ENCODE data around the gene CLEC10A. TPM values are rescaled to one million over a fixed set of nuclear protein-coding genes. Genes with fewer than 3 reads are reported as not detected.
A peak's percentile ranks its signal among the peaks of the same experiment; 100 is the strongest.

Gene CLEC10A
- total and polyA plus RNA-seq, 2 experiments from 2014 or later, result 0.21 to 0.37 TPM

GRCh38 chr17:7038025-7038862 lies 41.8 kb downstream of the CLEC10A start:
- Histone ChIP-seq H2AFZ (no peak overlapping the region), H3K4me3 (no peak overlapping the region), H3K27ac (peak overlapping the region; percentile 23), H3K36me3 (replicated peaks; ENCODE audit: insufficient read depth, low read depth) (no peaks in the 10 kb centered on the region), H3K9me2 (replicated peaks; ENCODE audit: insufficient read depth) (no peaks in the 10 kb centered on the region), H3K9me3 (ENCODE audit: low read depth) (no peaks in the 10 kb centered on the region), H3K4me1 (ENCODE audit: insufficient read depth) (peaks cover 17% of the 10 kb centered on the region), H3K79me2 (peaks cover 9% of the 10 kb centered on the region), H3K27me3 (peaks cover 12% of the 10 kb centered on the region), H3K4me2 (peak overlapping the region; percentile 89), H4K20me1 (ENCODE audit: insufficient read depth, poor library complexity, severe bottlenecking) (no peaks in the 10 kb centered on the region)
- TF ChIP-seq EZH2phosphoT487 (IDR thresholded peaks at IDR 0.05; ENCODE audit: low read depth, severe bottlenecking, unreplicated experiment) (no peak), CTCF (IDR thresholded peaks at IDR 0.05; ENCODE audit: poor library complexity) (no peak), EZH2 (IDR thresholded peaks at IDR 0.05; ENCODE audit: borderline replicate concordance) (no peak)
- 86% methylated on average over 19 of the region's 19 CpGs for WGBS (ENCODE audit: low lambda C conversion rate, missing lambda C conversion rate)
- DNase-seq (ENCODE audit: low spot score), result no peak

DNA sequence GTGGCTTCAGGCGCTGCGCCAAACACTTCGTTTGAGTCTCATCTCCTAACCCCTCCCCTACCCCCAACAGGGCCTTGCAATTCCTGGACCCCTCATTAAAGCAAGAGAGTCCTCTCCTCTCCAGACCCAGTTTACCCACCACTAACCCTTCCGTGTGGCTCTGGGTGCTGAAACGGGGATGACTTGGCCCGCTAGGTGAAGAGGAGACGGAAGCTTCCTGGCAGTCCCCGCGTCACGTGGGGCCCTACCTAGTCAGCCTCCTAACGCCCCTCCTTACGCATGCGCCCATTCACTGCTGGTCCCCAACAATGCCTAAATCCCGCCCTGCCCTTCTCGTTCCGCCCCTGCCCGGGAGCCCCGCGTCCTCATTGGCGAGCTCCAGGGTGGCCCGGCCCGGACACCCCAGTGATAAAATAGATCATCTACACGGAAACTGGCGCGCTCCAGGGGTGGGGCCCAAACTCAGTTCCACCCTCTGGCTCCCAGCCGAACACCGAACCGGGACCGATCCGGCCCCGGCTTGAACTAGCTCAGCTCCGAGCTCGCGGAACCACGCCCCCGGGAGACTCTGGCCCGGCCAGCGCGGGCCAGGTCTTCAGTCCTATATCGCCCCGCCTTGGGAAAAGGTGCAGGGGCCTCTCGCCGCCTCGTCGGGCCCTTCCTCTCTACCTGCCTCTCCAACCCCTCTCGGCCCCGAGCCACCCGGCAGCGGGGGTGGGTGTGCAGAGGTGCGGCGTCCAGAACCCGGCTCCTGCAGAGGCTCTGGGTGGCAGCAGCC lies 44.3 kb downstream of the CLEC10A start, which contains the start of gene SLC16A13:
SLC16A13 (plus strand) TSS at position 425 of the 778 bp plus-strand sequence. CDS start 368 bp downstream, outside the sequence.
- Histone ChIP-seq H2AFZ (peak within 1 kb of the TSS; percentile 59), H3K9me3 (ENCODE audit: low read depth) (no peaks in the 10 kb centered on the region), H4K20me1 (ENCODE audit: insufficient read depth, poor library complexity, severe bottlenecking) (no peaks in the 10 kb centered on the region), H3K4me2 (peak within 1 kb of the TSS; percentile 89), H3K4me3 (peak within 1 kb of the TSS; percentile 61), H3K27me3 (no peaks in the 10 kb centered on the region), H3K27ac (peak within 1 kb of the TSS; percentile 90), H3K9me2 (replicated peaks; ENCODE audit: insufficient read depth) (no peaks in the 10 kb centered on the region), H3K4me1 (ENCODE audit: insufficient read depth) (peaks cover 7% of the 10 kb centered on the region), H3K79me2 (peaks cover 9% of the 10 kb centered on the region), H3K36me3 (replicated peaks; ENCODE audit: insufficient read depth, low read depth) (no peaks in the 10 kb centered on the region)
- TF ChIP-seq CTCF (IDR thresholded peaks at IDR 0.05; ENCODE audit: poor library complexity) (peak; percentile 10), EZH2phosphoT487 (IDR thresholded peaks at IDR 0.05; ENCODE audit: low read depth, severe bottlenecking, unreplicated experiment) (no peak)
- DNase-seq (ENCODE audit: low spot score), result peak; percentile 99
- 1% methylated on average over 46 of the region's 52 CpGs for WGBS (ENCODE audit: low lambda C conversion rate, missing lambda C conversion rate)

GRCh38 chr17:7034955-7035590 lies 45.0 kb downstream of the CLEC10A start:
- peak overlapping the region; percentile 39 for H3K4me3 ChIP-seq
- no peaks in the 10 kb centered on the region for H4K20me1 ChIP-seq (ENCODE audit: insufficient read depth, poor library complexity, severe bottlenecking)
- H3K4me1 ChIP-seq (ENCODE audit: insufficient read depth), result peaks cover 7% of the 10 kb centered on the region
- no peak for DNase-seq (ENCODE audit: low spot score)
- peak overlapping the region; percentile 54 for H2AFZ ChIP-seq
- H3K36me3 ChIP-seq (replicated peaks; ENCODE audit: insufficient read depth, low read depth), result no peaks in the 10 kb centered on the region
- no peaks in the 10 kb centered on the region for H3K9me2 ChIP-seq (replicated peaks; ENCODE audit: insufficient read depth)
- TF ChIP-seq CTCF (IDR thresholded peaks at IDR 0.05; ENCODE audit: poor library complexity) (no peak), EZH2phosphoT487 (IDR thresholded peaks at IDR 0.05; ENCODE audit: low read depth, severe bottlenecking, unreplicated experiment) (no peak), EZH2 (IDR thresholded peaks at IDR 0.05; ENCODE audit: borderline replicate concordance) (no peak)
- H3K4me2 ChIP-seq, result peak overlapping the region; percentile 89
- peak overlapping the region; percentile 90 for H3K27ac ChIP-seq
- H3K27me3 ChIP-seq, result no peaks in the 10 kb centered on the region
- peaks cover 9% of the 10 kb centered on the region for H3K79me2 ChIP-seq
- H3K9me3 ChIP-seq (ENCODE audit: low read depth), result no peaks in the 10 kb centered on the region
- WGBS (ENCODE audit: low lambda C conversion rate, missing lambda C conversion rate), result 22% methylated on average over 7 of the region's 7 CpGs

Data from hepatocyte (in vitro differentiated cells).